SKM-1 (cell line): ENCODE measurements around the gene INTS11.

Experiments used
- DNase-seq: peaks from one replicate; lab custom pipeline; 2025; ENCODE audit not compliant: unreplicated experiment; lab: John Stamatoyannopoulos, UW

The INTS11 gene

GRCh38 chr1:1345384-1345783 is 20.9 kb upstream of the INTS11 start:
- DNase-seq = no peak

- DNase-seq = no peak
These were observed 20.3 kb upstream of the INTS11 start for GRCh38 chr1:1344655-1345361.

GRCh38 chr1:1343811-1344421 is 19.5 kb upstream of the INTS11 start:
- no peak for DNase-seq

- DNase-seq = no peak
These were observed 18.2 kb upstream of the INTS11 start for GRCh38 chr1:1342584-1343115.

- no peak for DNase-seq
These were observed 17.7 kb upstream of the INTS11 start for GRCh38 chr1:1342061-1342562.

- no peak for DNase-seq
These were observed 17.1 kb upstream of the INTS11 start for GRCh38 chr1:1341549-1342021.

- no peak for DNase-seq
These were observed 16.5 kb upstream of the INTS11 start for GRCh38 chr1:1340791-1341548.

GRCh38 chr1:1340185-1340584 is 15.7 kb upstream of the INTS11 start:
- DNase-seq = no peak

GRCh38 chr1:1338278-1338677 is 13.8 kb upstream of the INTS11 start:
- DNase-seq = no peak

- no peak for DNase-seq
These were observed 13.3 kb upstream of the INTS11 start for GRCh38 chr1:1337793-1338147.

GRCh38 chr1:1336931-1337792 is 12.7 kb upstream of the INTS11 start:
- no peak for DNase-seq

- no peak for DNase-seq
These were observed 12.0 kb upstream of the INTS11 start for GRCh38 chr1:1336446-1336845.

- DNase-seq = no peak
These were observed 11.4 kb upstream of the INTS11 start for GRCh38 chr1:1335792-1336248.

GRCh38 chr1:1335283-1335682 is 10.8 kb upstream of the INTS11 start:
- DNase-seq = no peak

GRCh38 chr1:1334835-1335234 is 10.4 kb upstream of the INTS11 start:
- DNase-seq = no peak

GRCh38 chr1:1333551-1334241 is 9.2 kb upstream of the INTS11 start:
- DNase-seq = no peak

- no peak for DNase-seq
These were observed 8.5 kb upstream of the INTS11 start for GRCh38 chr1:1332774-1333480.

- DNase-seq = no peak
These were observed 7.7 kb upstream of the INTS11 start for GRCh38 chr1:1332031-1332755.
